ENCODE data around the gene TGFBR2. TPM values are rescaled to one million over a fixed set of nuclear protein-coding genes. Genes with fewer than 3 reads are reported as not detected.

The TGFBR2 gene
- total and polyA plus RNA-seq, 2 of the 13 experiments (the other 11 are each of a cell fraction or from before 2014, with no cell fraction given): 82.2 to 187 TPM

GRCh38 chr3:30720586-30721313 lies 114.3 kb downstream of the TGFBR2 start (continued):
- TF ChIP-seq RERE (CRISPR knock-in tag; IDR thresholded peaks at IDR 0.05; ENCODE audit: low read depth) (no peak), ZNF446 (CRISPR knock-in tag; IDR thresholded peaks at IDR 0.05) (no peak), CEBPB (IDR thresholded peaks at IDR 0.05; ENCODE audit: borderline replicate concordance, low read depth, low read length) (no peak), FOXP4 (CRISPR knock-in tag; IDR thresholded peaks at IDR 0.05) (peak; percentile 92), ZBTB37 (CRISPR knock-in tag; IDR thresholded peaks at IDR 0.05) (no peak), TBX2 (CRISPR knock-in tag; IDR thresholded peaks at IDR 0.05; ENCODE audit: borderline replicate concordance) (peak; percentile 56), ZNF20 (CRISPR knock-in tag; IDR thresholded peaks at IDR 0.05) (no peak), ZNF75D (CRISPR knock-in tag; IDR thresholded peaks at IDR 0.05; ENCODE audit: borderline replicate concordance) (no peak), ZNF317 (CRISPR knock-in tag; IDR thresholded peaks at IDR 0.05) (no peak), ZZZ3 (CRISPR knock-in tag; IDR thresholded peaks at IDR 0.05; ENCODE audit: borderline replicate concordance) (no peak), ZNF33B (CRISPR knock-in tag; IDR thresholded peaks at IDR 0.05) (no peak), ZMYM4 (CRISPR knock-in tag; IDR thresholded peaks at IDR 0.05) (no peak), BHLHE40 (IDR thresholded peaks at IDR 0.05; ENCODE audit: low read length) (0 out of 2 replicates have a peak, but pooled peaks have one; percentile 9), ZNF839 (CRISPR knock-in tag; IDR thresholded peaks at IDR 0.05; ENCODE audit: borderline replicate concordance) (no peak), ZNF256 (CRISPR knock-in tag; conservative IDR thresholded peaks at IDR 0.05) (no peak), SMARCE1 (IDR thresholded peaks at IDR 0.05; ENCODE audit: borderline replicate concordance) (peak; percentile 49; the same call in 1 of the 2 replicates), ZFP36L2 (CRISPR knock-in tag; IDR thresholded peaks at IDR 0.05) (no peak)
- TF ChIP-seq, protein P1, sequence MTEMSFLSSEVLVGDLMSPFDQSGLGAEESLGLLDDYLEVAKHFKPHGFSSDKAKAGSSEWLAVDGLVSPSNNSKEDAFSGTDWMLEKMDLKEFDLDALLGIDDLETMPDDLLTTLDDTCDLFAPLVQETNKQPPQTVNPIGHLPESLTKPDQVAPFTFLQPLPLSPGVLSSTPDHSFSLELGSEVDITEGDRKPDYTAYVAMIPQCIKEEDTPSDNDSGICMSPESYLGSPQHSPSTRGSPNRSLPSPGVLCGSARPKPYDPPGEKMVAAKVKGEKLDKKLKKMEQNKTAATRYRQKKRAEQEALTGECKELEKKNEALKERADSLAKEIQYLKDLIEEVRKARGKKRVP (CRISPR knock-in tag; IDR thresholded peaks at IDR 0.05): 0 out of 4 replicates have a peak, but pooled peaks of 1 of the 2 experiments have one; percentile 41
- TF ChIP-seq, protein P2, sequence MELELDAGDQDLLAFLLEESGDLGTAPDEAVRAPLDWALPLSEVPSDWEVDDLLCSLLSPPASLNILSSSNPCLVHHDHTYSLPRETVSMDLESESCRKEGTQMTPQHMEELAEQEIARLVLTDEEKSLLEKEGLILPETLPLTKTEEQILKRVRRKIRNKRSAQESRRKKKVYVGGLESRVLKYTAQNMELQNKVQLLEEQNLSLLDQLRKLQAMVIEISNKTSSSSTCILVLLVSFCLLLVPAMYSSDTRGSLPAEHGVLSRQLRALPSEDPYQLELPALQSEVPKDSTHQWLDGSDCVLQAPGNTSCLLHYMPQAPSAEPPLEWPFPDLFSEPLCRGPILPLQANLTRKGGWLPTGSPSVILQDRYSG (CRISPR knock-in tag; IDR thresholded peaks at IDR 0.05): no peak

Data from HepG2 (cell line).